Measurements from ENCODE around the gene GALNT13.

DNA sequence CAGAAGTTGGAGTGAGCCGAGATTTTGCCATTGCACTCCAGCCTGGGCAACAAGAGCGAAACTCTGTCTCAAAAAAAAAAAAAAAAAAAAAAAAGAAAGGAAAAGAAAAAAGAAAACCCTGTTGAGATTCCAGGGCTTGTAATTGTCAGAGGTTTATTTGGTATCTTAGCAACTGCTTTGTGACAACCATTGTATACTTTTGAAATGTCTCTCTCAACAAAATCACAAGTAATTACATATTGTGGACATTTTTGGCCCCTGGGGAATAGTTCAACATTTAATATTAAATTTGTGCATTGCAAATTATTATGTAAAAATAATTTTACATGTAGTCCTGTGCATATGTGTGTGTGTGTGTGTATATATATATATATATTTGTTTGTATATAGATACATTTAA lies 270.8 kb downstream of the GALNT13 start:
- TF ChIP-seq POLR2A (IDR thresholded peaks at IDR 0.05): no peak
- TF ChIP-seq, protein P1, sequence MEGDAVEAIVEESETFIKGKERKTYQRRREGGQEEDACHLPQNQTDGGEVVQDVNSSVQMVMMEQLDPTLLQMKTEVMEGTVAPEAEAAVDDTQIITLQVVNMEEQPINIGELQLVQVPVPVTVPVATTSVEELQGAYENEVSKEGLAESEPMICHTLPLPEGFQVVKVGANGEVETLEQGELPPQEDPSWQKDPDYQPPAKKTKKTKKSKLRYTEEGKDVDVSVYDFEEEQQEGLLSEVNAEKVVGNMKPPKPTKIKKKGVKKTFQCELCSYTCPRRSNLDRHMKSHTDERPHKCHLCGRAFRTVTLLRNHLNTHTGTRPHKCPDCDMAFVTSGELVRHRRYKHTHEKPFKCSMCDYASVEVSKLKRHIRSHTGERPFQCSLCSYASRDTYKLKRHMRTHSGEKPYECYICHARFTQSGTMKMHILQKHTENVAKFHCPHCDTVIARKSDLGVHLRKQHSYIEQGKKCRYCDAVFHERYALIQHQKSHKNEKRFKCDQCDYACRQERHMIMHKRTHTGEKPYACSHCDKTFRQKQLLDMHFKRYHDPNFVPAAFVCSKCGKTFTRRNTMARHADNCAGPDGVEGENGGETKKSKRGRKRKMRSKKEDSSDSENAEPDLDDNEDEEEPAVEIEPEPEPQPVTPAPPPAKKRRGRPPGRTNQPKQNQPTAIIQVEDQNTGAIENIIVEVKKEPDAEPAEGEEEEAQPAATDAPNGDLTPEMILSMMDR (IDR thresholded peaks at IDR 0.05): no peak

Data from lower leg skin (tissue), 3 donors.